ENCODE measurements around the gene SRPK1.

SRPK1 gene

DNA sequence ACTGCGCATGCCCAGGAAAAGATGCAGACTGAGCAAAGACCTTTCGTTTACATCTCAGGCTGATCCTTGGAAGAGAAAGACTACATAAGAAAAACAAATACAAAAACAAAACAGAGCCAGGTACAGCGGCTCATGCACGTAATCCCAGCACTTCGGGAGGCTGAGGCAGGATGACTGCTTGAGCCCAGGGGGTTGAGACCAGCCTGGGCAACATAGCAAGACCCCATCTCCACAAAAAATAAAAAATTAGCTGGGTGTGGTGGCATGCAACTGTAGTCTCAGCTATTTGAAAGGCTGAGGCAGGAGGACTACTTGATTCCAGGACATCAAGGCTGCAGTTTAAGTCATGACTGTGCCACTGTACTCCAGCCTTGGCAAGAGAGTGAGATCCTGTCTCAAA lies 41.7 kb downstream of the SRPK1 start:
- H3K4me3 ChIP-seq (ENCODE audit: low read depth, low read length): no peak overlapping the region
- TF ChIP-seq, protein P1, sequence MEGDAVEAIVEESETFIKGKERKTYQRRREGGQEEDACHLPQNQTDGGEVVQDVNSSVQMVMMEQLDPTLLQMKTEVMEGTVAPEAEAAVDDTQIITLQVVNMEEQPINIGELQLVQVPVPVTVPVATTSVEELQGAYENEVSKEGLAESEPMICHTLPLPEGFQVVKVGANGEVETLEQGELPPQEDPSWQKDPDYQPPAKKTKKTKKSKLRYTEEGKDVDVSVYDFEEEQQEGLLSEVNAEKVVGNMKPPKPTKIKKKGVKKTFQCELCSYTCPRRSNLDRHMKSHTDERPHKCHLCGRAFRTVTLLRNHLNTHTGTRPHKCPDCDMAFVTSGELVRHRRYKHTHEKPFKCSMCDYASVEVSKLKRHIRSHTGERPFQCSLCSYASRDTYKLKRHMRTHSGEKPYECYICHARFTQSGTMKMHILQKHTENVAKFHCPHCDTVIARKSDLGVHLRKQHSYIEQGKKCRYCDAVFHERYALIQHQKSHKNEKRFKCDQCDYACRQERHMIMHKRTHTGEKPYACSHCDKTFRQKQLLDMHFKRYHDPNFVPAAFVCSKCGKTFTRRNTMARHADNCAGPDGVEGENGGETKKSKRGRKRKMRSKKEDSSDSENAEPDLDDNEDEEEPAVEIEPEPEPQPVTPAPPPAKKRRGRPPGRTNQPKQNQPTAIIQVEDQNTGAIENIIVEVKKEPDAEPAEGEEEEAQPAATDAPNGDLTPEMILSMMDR (IDR thresholded peaks at IDR 0.05; ENCODE audit: control insufficient read depth, extremely low read depth, insufficient read depth): no peak
- no peak for DNase-seq (ENCODE audit: low read depth)

DNA sequence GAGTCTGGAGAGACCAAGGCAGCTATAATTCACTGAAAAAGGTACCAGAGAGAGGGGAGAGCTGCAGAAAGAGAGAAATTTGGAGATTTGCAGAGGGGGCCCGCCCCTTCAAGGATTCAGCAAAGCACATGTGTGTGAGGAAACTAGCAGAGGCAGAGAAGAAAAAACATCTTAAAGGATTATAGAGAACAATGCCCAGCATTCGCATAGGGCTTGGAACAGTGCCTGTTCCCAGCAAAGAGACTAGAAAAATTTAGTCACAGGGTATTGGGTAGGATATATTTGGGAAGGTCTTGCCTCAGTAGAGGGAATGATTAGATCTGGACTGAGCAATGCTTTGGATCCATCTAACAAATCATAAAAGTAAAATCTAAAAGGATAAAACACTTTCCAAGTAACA lies 44.0 kb downstream of the SRPK1 start:
- H3K4me3 ChIP-seq (ENCODE audit: low read depth, low read length): no peak overlapping the region
- no peak for DNase-seq (ENCODE audit: low read depth)
- TF ChIP-seq, protein P1 (IDR thresholded peaks at IDR 0.05; ENCODE audit: control insufficient read depth, extremely low read depth, insufficient read depth): no peak

DNA sequence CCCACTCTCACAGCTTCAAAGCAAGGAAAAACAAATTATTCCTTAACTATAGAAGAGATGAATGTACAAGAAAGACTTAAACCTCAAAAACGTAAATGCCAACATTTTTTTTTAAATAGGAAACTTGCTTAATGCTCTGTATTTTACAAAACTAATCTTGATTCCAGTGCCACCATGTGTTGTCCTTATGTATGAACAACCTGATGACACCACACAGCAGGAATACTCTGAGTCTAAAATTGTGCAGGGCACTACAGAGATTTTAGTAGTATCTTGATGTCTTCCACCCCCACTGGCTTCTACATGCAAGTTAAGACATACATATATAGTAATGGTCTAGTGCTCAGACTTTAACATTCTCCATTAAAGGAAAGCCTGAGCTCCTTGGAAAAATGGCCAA lies 46.2 kb downstream of the SRPK1 start:
- TF ChIP-seq, protein P1 (IDR thresholded peaks at IDR 0.05; ENCODE audit: control insufficient read depth, extremely low read depth, insufficient read depth): no peak
- no peak for DNase-seq (ENCODE audit: low read depth)
- H3K4me3 ChIP-seq (ENCODE audit: low read depth, low read length): no peak overlapping the region

DNA sequence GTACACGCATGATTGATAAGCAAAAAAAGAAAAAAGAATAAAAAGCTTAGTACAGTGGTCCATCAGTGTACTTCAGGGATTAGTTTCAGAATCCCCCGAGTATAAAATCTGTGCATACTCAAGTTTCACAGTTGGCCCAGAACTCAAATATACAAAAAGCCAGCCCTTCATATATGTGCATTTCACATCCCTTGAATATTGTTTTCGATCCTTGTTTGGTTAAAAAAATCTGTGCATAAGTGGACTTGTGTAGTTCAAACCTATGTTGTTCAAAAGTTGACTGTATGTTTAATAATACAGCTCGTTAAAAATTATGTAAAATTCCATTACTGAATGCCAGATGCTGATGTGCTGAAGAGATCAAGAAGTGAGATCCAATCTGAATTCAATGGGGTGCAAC lies 61.5 kb downstream of the SRPK1 start:
- no peak for DNase-seq (ENCODE audit: low read depth)
- TF ChIP-seq, protein P1 (IDR thresholded peaks at IDR 0.05; ENCODE audit: control insufficient read depth, extremely low read depth, insufficient read depth): no peak
- H3K4me3 ChIP-seq (ENCODE audit: low read depth, low read length): no peak overlapping the region

DNA sequence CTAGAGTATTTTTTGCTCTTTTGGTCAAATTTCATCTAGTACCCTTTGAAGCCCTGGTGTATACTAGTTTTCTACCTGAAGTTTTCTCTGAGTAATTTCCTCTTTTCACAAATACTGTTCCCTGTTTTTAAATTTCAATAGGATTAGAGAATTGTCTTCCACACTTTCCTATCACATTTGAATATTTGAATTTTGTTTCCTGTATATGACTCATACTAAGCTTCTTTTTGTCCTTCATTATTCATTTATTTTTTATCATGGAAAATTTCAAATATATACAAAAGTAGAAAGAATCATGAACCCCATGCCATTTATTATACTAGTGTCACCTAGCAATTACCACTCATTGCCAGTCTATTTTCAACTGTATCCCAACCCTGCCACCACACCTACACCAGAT lies 63.0 kb downstream of the SRPK1 start:
- TF ChIP-seq, protein P1 (IDR thresholded peaks at IDR 0.05; ENCODE audit: control insufficient read depth, extremely low read depth, insufficient read depth): no peak
- no peak overlapping the region for H3K4me3 ChIP-seq (ENCODE audit: low read depth, low read length)
- no peak for DNase-seq (ENCODE audit: low read depth)

DNA sequence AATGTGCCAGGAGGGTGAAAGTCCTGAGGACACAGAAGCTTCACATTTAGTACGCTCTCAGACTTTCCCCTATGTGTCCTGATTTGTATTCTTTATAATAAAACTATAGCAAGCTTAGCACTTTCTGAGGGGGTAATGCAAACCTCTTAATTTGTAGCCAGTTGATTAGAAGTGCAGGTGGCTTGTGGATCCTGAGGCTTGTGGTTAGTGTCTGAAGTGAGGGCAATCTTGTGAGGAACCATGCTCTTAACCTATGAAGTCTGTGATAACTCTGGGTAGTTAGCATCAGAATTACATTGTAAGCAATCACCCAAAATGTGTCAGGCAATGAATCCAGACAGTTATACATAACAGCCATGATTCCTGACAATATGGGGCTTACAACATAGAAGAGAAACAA lies 64.6 kb downstream of the SRPK1 start:
- TF ChIP-seq, protein P1 (IDR thresholded peaks at IDR 0.05; ENCODE audit: control insufficient read depth, extremely low read depth, insufficient read depth): no peak
- DNase-seq (ENCODE audit: low read depth): no peak
- H3K4me3 ChIP-seq (ENCODE audit: low read depth, low read length): no peak overlapping the region

DNA sequence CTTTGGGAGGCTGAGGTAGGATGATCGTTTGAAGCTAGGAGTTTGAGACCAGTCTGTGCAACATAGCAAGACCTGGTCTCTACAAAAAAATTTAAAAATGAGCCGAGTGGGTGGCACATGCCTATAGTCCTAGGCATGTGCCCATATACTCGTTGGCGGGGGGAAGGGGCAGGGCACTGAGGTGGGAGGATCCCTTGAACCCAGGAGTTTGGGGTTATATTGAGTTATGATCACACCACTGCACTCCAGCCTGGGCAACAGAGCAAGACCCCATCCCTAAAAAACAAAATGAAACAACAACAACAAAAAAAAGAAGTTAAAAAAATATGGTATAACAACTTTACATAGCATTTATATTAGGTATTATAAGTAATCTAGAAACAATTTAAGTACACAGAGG lies 67.9 kb downstream of the SRPK1 start:
- TF ChIP-seq, protein P1 (IDR thresholded peaks at IDR 0.05; ENCODE audit: control insufficient read depth, extremely low read depth, insufficient read depth): no peak
- no peak overlapping the region for H3K4me3 ChIP-seq (ENCODE audit: low read depth, low read length)
- no peak for DNase-seq (ENCODE audit: low read depth)
